PC-3 (cell line): ENCODE results near the gene CRIM1.

Experiments
- CTCF ChIP-seq: fragments of 300-600 bp; sonication (generic); conservative IDR thresholded peaks from 2 replicates; pipeline ENCODE4 v1.5.1; 2017; ENCODE audit warnings: antibody characterized with exemption, low read depth, mild to moderate bottlenecking, low read length
- EZH2 ChIP-seq: fragments of 300-600 bp; sonication (generic); IDR thresholded peaks from one replicate; pipeline ENCODE4 v1.6.1; 2017; ENCODE audit warnings: antibody characterized with exemption, mild to moderate bottlenecking, low read length; ENCODE audit not compliant: unreplicated experiment
- EZH2phosphoT487 ChIP-seq: fragments of 300-600 bp; sonication (generic); IDR thresholded peaks from 2 replicates; pipeline ENCODE4 v1.6.1; 2018; ENCODE audit warnings: mild to moderate bottlenecking, antibody characterized with exemption, low read length, borderline replicate concordance

- TF ChIP-seq CTCF, result no peak
- TF ChIP-seq EZH2phosphoT487, result no peak
- TF ChIP-seq EZH2, result no peak
These were observed 41.4 kb downstream of the CRIM1 start for GRCh38 chr2:36396878-36397539.
